WTC11 (cell line): ENCODE measurements around the gene GIMAP2. TPM values are rescaled to one million over a fixed set of nuclear protein-coding genes. Genes with fewer than 3 reads are reported as not detected.

Source experiments
- ATAC-seq: fragments of 200-7000 bp; cut with Tn5 transposase; 2 replicates; pipeline ENCODE4 v1.10.0; 2021; ENCODE audit warnings: mild to moderate bottlenecking, moderate library complexity
- CTCF ChIA-PET: fragments of 300-600 bp; sonication (Branson Sonifier 250); formaldehyde crosslinking; loops from one replicate; lab custom pipeline; 2021; ENCODE audit warnings: antibody characterized with exemption; lab: Charles Lee
- POLR2A ChIA-PET: fragments of 350-600 bp; sonication (Branson Sonifier 250); formaldehyde crosslinking; loops from one replicate; lab custom pipeline; 2021; ENCODE audit warnings: antibody characterized with exemption; lab: Charles Lee
- DNase-seq: peaks from one replicate; pipeline ENCODE4 v3.0.0; 2021; ENCODE audit warnings: low spot score
- H3K27ac Mint-ChIP-seq: 2 replicates; pipeline ENCODE4 v1.8.0; 2021; ENCODE audit warnings: mixed read lengths
- H3K27me3 Mint-ChIP-seq: 2 replicates; pipeline ENCODE4 v1.8.0; 2021; ENCODE audit warnings: low read depth, mild to moderate bottlenecking, moderate library complexity, mixed read lengths
- H3K36me3 Mint-ChIP-seq: 2 replicates; pipeline ENCODE4 v1.8.0; 2021; ENCODE audit warnings: mixed read lengths
- H3K4me1 Mint-ChIP-seq: 2 replicates; pipeline ENCODE4 v1.8.0; 2022; ENCODE audit warnings: mixed read lengths
- H3K4me3 Mint-ChIP-seq: 2 replicates; pipeline ENCODE4 v1.8.0; 2021; ENCODE audit warnings: mild to moderate bottlenecking, moderate library complexity, mixed read lengths
- H3K9me3 Mint-ChIP-seq: 2 replicates; pipeline ENCODE4 v1.8.0; 2021; ENCODE audit warnings: mixed read lengths
- CBFB ChIP-seq: sonication (generic); formaldehyde crosslinking; IDR thresholded peaks from 2 replicates; pipeline ENCODE4 v1.8.1; 2022; ENCODE audit warnings: mild to moderate bottlenecking, low read depth, missing genetic modification reagents
- MAX ChIP-seq: sonication (generic); formaldehyde crosslinking; IDR thresholded peaks from 2 replicates; pipeline ENCODE4 v1.8.0; 2022; ENCODE audit warnings: mild to moderate bottlenecking, missing genetic modification reagents
- MXD4 ChIP-seq: fragments of 250-450 bp; sonication (Bioruptor Pico); IDR thresholded peaks from 2 replicates; pipeline ENCODE4 v1.8.0; 2021; ENCODE audit warnings: mild to moderate bottlenecking, moderate library complexity, borderline replicate concordance
- MYBL2 ChIP-seq: sonication (generic); formaldehyde crosslinking; IDR thresholded peaks from 2 replicates; pipeline ENCODE4 v1.8.1; 2023; ENCODE audit warnings: mild to moderate bottlenecking, moderate library complexity, missing genetic modification reagents
- NFATC4 ChIP-seq: fragments of 250-450 bp; sonication (Bioruptor Pico); IDR thresholded peaks from 2 replicates; pipeline ENCODE4 v1.9.0; 2021; ENCODE audit warnings: mild to moderate bottlenecking
- PRRX2 ChIP-seq: fragments of 250-450 bp; sonication (Bioruptor Pico); IDR thresholded peaks from 2 replicates; pipeline ENCODE4 v1.8.0; 2021; ENCODE audit warnings: mild to moderate bottlenecking
- SP1 ChIP-seq: sonication (generic); formaldehyde crosslinking; conservative IDR thresholded peaks from 2 replicates; pipeline ENCODE4 v1.8.1; 2022; ENCODE audit warnings: missing genetic modification reagents
- TCF7 ChIP-seq: sonication (generic); formaldehyde crosslinking; IDR thresholded peaks from 2 replicates; pipeline ENCODE4 v1.8.0; 2022; ENCODE audit warnings: mild to moderate bottlenecking, low read depth, missing genetic modification reagents, moderate library complexity
- TEAD4 ChIP-seq: sonication (generic); formaldehyde crosslinking; IDR thresholded peaks from 2 replicates; pipeline ENCODE4 v1.8.0; 2022; ENCODE audit warnings: mild to moderate bottlenecking, missing genetic modification reagents
- ZNF138 ChIP-seq: sonication (generic); formaldehyde crosslinking; conservative IDR thresholded peaks from 2 replicates; pipeline ENCODE4 v1.8.1; 2022; ENCODE audit warnings: mild to moderate bottlenecking, moderate library complexity, missing genetic modification reagents
- ZNF396 ChIP-seq: fragments of 250-450 bp; sonication (Bioruptor Pico); IDR thresholded peaks from 2 replicates; pipeline ENCODE4 v1.8.0; 2021; ENCODE audit warnings: mild to moderate bottlenecking, moderate library complexity, borderline replicate concordance
- ZNF416 ChIP-seq: fragments of 250-450 bp; sonication (Bioruptor Pico); IDR thresholded peaks from 2 replicates; pipeline ENCODE4 v1.9.0; 2021; ENCODE audit warnings: mild to moderate bottlenecking, inconsistent platforms
- ZNF423 ChIP-seq: fragments of 250-450 bp; sonication (Bioruptor Pico); IDR thresholded peaks from 2 replicates; pipeline ENCODE4 v2.1.2; 2022; ENCODE audit warnings: mild to moderate bottlenecking, moderate library complexity
- ZNF425 ChIP-seq: fragments of 250-450 bp; sonication (Bioruptor Pico); conservative IDR thresholded peaks from 2 replicates; pipeline ENCODE4 v1.9.0; 2021; ENCODE audit warnings: mild to moderate bottlenecking
- ZNF671 ChIP-seq: fragments of 250-450 bp; sonication (Bioruptor Pico); IDR thresholded peaks from 2 replicates; pipeline ENCODE4 v1.8.0; 2021; ENCODE audit warnings: mild to moderate bottlenecking
- total RNA-seq: library from RNA; stranded (reverse); gene quantifications from 3 replicates; pipeline ENCODE4 v1.2.3, GENCODE V29; 2021
- TF ChIP-seq, protein P1 (sequence below): sonication (generic); formaldehyde crosslinking; IDR thresholded peaks from 2 replicates; pipeline ENCODE4 v1.8.0; 2023; ENCODE audit warnings: mild to moderate bottlenecking, missing genetic modification reagents
- TF ChIP-seq, protein P2 (sequence below): sonication (generic); formaldehyde crosslinking; conservative IDR thresholded peaks from 2 replicates; pipeline ENCODE4 v1.8.1; 2023; ENCODE audit warnings: mild to moderate bottlenecking, low read depth, missing genetic modification reagents, moderate library complexity
- TF ChIP-seq, protein P3 (sequence below): sonication (generic); formaldehyde crosslinking; IDR thresholded peaks from 2 replicates; pipeline ENCODE4 v1.8.1; 2022; ENCODE audit warnings: missing genetic modification reagents, borderline replicate concordance
- TF ChIP-seq, protein P4 (sequence below): sonication (generic); formaldehyde crosslinking; IDR thresholded peaks from 2 replicates; pipeline ENCODE4 v1.8.1; 2022; ENCODE audit warnings: mild to moderate bottlenecking, missing genetic modification reagents, moderate library complexity, borderline replicate concordance

GIMAP2 gene
- total RNA-seq, 1 experiment from 2014 or later: 0.15 TPM

DNA sequence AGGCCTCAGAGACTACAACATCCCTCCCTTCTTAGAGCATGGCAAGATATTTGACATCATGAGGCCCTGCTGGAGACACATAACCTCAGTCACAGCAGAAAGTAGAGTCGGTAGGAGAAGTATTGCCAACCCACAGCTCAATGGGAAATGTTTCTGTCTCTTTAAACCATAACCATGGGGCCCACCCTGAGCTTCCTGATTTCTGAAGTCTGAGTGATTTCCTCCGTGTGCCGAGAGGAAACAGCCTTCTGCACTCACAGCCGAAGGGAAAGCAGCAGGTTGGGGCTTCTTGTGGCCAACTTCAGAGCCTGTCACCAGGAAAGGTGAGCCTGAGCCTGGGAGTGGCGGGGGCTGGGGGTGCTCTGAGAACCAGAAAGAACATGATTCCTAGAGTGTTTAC lies 30.9 kb downstream of the GIMAP2 start, which contains the start of gene GIMAP1:
TSS of gene GIMAP1 (plus strand) at position 246 of the 400 bp plus-strand sequence. CDS start 2,435 bp downstream, outside the sequence.
- H3K27me3 Mint-ChIP-seq: peaks cover 91% of the 10 kb centered on the region
- no peak for ATAC-seq
- TF ChIP-seq ZNF416 (CRISPR knock-in tag) (no peak), CBFB (CRISPR knock-in tag) (no peak), TCF7 (no peak), ZNF138 (no peak), ZNF423 (CRISPR knock-in tag) (no peak), ZNF425 (CRISPR knock-in tag) (no peak), NFATC4 (CRISPR knock-in tag) (no peak)
- TF ChIP-seq, protein P1, sequence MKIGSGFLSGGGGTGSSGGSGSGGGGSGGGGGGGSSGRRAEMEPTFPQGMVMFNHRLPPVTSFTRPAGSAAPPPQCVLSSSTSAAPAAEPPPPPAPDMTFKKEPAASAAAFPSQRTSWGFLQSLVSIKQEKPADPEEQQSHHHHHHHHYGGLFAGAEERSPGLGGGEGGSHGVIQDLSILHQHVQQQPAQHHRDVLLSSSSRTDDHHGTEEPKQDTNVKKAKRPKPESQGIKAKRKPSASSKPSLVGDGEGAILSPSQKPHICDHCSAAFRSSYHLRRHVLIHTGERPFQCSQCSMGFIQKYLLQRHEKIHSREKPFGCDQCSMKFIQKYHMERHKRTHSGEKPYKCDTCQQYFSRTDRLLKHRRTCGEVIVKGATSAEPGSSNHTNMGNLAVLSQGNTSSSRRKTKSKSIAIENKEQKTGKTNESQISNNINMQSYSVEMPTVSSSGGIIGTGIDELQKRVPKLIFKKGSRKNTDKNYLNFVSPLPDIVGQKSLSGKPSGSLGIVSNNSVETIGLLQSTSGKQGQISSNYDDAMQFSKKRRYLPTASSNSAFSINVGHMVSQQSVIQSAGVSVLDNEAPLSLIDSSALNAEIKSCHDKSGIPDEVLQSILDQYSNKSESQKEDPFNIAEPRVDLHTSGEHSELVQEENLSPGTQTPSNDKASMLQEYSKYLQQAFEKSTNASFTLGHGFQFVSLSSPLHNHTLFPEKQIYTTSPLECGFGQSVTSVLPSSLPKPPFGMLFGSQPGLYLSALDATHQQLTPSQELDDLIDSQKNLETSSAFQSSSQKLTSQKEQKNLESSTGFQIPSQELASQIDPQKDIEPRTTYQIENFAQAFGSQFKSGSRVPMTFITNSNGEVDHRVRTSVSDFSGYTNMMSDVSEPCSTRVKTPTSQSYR: no peak
- H3K36me3 Mint-ChIP-seq: no peaks in the 10 kb centered on the region
- ChIA-PET CTCF (interaction anchor here (0.6 kb wide), 1 partner anchor 297 kb away, joined by 4 read pairs; no protein-coding TSS in a partner anchor), POLR2A (no interaction called here)
- DNase-seq: no peak
- no peak within 1 kb of the TSS for H3K4me3 Mint-ChIP-seq
- H3K4me1 Mint-ChIP-seq: no peaks in the 10 kb centered on the region
- peaks cover 16% of the 10 kb centered on the region for H3K9me3 Mint-ChIP-seq
- H3K27ac Mint-ChIP-seq: no peak within 1 kb of the TSS

GRCh38 chr7:150716939-150717338 lies 31.4 kb downstream of the GIMAP2 start:
- H3K36me3 Mint-ChIP-seq: no peaks in the 10 kb centered on the region
- no peaks in the 10 kb centered on the region for H3K4me1 Mint-ChIP-seq
- TF ChIP-seq MXD4 (CRISPR knock-in tag): no peak
- no peak for TF ChIP-seq PRRX2
- no peak for TF ChIP-seq MYBL2
- TF ChIP-seq, protein P2, sequence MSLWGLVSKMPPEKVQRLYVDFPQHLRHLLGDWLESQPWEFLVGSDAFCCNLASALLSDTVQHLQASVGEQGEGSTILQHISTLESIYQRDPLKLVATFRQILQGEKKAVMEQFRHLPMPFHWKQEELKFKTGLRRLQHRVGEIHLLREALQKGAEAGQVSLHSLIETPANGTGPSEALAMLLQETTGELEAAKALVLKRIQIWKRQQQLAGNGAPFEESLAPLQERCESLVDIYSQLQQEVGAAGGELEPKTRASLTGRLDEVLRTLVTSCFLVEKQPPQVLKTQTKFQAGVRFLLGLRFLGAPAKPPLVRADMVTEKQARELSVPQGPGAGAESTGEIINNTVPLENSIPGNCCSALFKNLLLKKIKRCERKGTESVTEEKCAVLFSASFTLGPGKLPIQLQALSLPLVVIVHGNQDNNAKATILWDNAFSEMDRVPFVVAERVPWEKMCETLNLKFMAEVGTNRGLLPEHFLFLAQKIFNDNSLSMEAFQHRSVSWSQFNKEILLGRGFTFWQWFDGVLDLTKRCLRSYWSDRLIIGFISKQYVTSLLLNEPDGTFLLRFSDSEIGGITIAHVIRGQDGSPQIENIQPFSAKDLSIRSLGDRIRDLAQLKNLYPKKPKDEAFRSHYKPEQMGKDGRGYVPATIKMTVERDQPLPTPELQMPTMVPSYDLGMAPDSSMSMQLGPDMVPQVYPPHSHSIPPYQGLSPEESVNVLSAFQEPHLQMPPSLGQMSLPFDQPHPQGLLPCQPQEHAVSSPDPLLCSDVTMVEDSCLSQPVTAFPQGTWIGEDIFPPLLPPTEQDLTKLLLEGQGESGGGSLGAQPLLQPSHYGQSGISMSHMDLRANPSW: no peak
- peaks cover 16% of the 10 kb centered on the region for H3K9me3 Mint-ChIP-seq
- ATAC-seq (no peak), DNase-seq (no peak)
- ChIA-PET POLR2A (no interaction called here), CTCF (no interaction called here)
- H3K4me3 Mint-ChIP-seq: no peak overlapping the region
- peaks cover 97% of the 10 kb centered on the region for H3K27me3 Mint-ChIP-seq
- no peak overlapping the region for H3K27ac Mint-ChIP-seq

GRCh38 chr7:150717814-150718420 lies 32.4 kb downstream of the GIMAP2 start:
- CTCF ChIA-PET: no interaction called here
- no peak overlapping the region for H3K4me3 Mint-ChIP-seq
- H3K4me1 Mint-ChIP-seq: no peaks in the 10 kb centered on the region
- no peaks in the 10 kb centered on the region for H3K36me3 Mint-ChIP-seq
- H3K27me3 Mint-ChIP-seq: peaks cover 99% of the 10 kb centered on the region
- POLR2A ChIA-PET: no interaction called here
- H3K27ac Mint-ChIP-seq: no peak overlapping the region
- ATAC-seq: no peak
- peaks cover 8% of the 10 kb centered on the region for H3K9me3 Mint-ChIP-seq
- no peak for DNase-seq
- TF ChIP-seq ZNF671 (CRISPR knock-in tag): no peak
- no peak for TF ChIP-seq ZNF396
- TF ChIP-seq TCF7: no peak
- TF ChIP-seq MXD4 (CRISPR knock-in tag): no peak
- no peak for TF ChIP-seq SP1 (CRISPR knock-in tag)
- no peak for TF ChIP-seq TEAD4 (CRISPR knock-in tag)
- TF ChIP-seq MAX (CRISPR knock-in tag): no peak
- TF ChIP-seq, protein P3, sequence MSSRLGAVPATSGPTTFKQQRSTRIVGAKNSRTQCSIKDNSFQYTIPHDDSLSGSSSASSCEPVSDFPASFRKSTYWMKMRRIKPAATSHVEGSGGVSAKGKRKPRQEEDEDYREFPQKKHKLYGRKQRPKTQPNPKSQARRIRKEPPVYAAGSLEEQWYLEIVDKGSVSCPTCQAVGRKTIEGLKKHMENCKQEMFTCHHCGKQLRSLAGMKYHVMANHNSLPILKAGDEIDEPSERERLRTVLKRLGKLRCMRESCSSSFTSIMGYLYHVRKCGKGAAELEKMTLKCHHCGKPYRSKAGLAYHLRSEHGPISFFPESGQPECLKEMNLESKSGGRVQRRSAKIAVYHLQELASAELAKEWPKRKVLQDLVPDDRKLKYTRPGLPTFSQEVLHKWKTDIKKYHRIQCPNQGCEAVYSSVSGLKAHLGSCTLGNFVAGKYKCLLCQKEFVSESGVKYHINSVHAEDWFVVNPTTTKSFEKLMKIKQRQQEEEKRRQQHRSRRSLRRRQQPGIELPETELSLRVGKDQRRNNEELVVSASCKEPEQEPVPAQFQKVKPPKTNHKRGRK: no peak
- no peak for TF ChIP-seq MYBL2
- TF ChIP-seq ZNF425 (CRISPR knock-in tag): no peak
- TF ChIP-seq, protein P4, sequence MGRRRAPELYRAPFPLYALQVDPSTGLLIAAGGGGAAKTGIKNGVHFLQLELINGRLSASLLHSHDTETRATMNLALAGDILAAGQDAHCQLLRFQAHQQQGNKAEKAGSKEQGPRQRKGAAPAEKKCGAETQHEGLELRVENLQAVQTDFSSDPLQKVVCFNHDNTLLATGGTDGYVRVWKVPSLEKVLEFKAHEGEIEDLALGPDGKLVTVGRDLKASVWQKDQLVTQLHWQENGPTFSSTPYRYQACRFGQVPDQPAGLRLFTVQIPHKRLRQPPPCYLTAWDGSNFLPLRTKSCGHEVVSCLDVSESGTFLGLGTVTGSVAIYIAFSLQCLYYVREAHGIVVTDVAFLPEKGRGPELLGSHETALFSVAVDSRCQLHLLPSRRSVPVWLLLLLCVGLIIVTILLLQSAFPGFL (CRISPR knock-in tag): no peak
